ENCODE measurements around the gene LRRC32. TPM values are rescaled to one million over a fixed set of nuclear protein-coding genes. Genes with fewer than 3 reads are reported as not detected.

LRRC32 gene
- total RNA-seq, 2 experiments from 2014 or later = 11.2 to 12.3 TPM

GRCh38 chr11:76658231-76658630 is 12.3 kb downstream of the LRRC32 start:
- Mint-ChIP-seq H3K4me1 (ENCODE audit: low read depth) (no peaks in the 10 kb centered on the region), H3K36me3 (no peaks in the 10 kb centered on the region), H3K27ac (no peak overlapping the region), H3K27me3 (peaks cover 2% of the 10 kb centered on the region), H3K4me3 (no peak overlapping the region), H3K9me3 (no peaks in the 10 kb centered on the region)
- DNase-seq = no peak
- ChIA-PET POLR2A (no interaction called here), CTCF (interaction anchor here (0.9 kb wide), 1 partner anchor 46 kb away, joined by 3 read pairs; no protein-coding TSS in a partner anchor)
- intact Hi-C loops (cut with micrococcal nuclease) = no loop called here

GRCh38 chr11:76657187-76658170 is 13.1 kb downstream of the LRRC32 start:
- Mint-ChIP-seq H3K27ac (no peak overlapping the region), H3K9me3 (no peaks in the 10 kb centered on the region), H3K4me3 (no peak overlapping the region), H3K36me3 (no peaks in the 10 kb centered on the region), H3K4me1 (ENCODE audit: low read depth) (no peaks in the 10 kb centered on the region), H3K27me3 (peaks cover 2% of the 10 kb centered on the region)
- CTCF ChIA-PET = no interaction called here
- DNase-seq = peak; percentile 6
- intact Hi-C loops (cut with micrococcal nuclease) = no loop called here
- POLR2A ChIA-PET = no interaction called here

GRCh38 chr11:76656571-76657081 is 13.9 kb downstream of the LRRC32 start:
- ChIA-PET POLR2A (no interaction called here), CTCF (no interaction called here)
- Mint-ChIP-seq H3K4me1 (ENCODE audit: low read depth) (no peaks in the 10 kb centered on the region), H3K27me3 (peaks cover 2% of the 10 kb centered on the region), H3K27ac (no peak overlapping the region), H3K9me3 (no peaks in the 10 kb centered on the region), H3K36me3 (no peaks in the 10 kb centered on the region), H3K4me3 (no peak overlapping the region)
- intact Hi-C loops (cut with micrococcal nuclease) = no loop called here
- DNase-seq = peak; percentile 4

- Mint-ChIP-seq H3K4me1 (ENCODE audit: low read depth) (no peaks in the 10 kb centered on the region), H3K9me3 (no peaks in the 10 kb centered on the region), H3K27ac (no peak overlapping the region), H3K4me3 (no peak overlapping the region), H3K36me3 (no peaks in the 10 kb centered on the region), H3K27me3 (peaks cover 2% of the 10 kb centered on the region)
- ChIA-PET POLR2A (no interaction called here), CTCF (no interaction called here)
- DNase-seq = peak; percentile 5
- intact Hi-C loops (cut with micrococcal nuclease) = no loop called here
Observed at GRCh38 chr11:76656050-76656531, 14.5 kb downstream of the LRRC32 start.

GRCh38 chr11:76655501-76656049 is 15.0 kb downstream of the LRRC32 start:
- CTCF ChIA-PET = interaction anchor here (0.7 kb wide), 1 partner anchor 35 kb away, joined by 3 read pairs; no protein-coding TSS in a partner anchor
- intact Hi-C loops (cut with micrococcal nuclease) = no loop called here
- H3K9me3 Mint-ChIP-seq = no peaks in the 10 kb centered on the region
- no peak overlapping the region for H3K27ac Mint-ChIP-seq
- no peak overlapping the region for H3K4me3 Mint-ChIP-seq
- peak; percentile 6 for DNase-seq
- POLR2A ChIA-PET = no interaction called here
- H3K36me3 Mint-ChIP-seq = no peaks in the 10 kb centered on the region
- H3K27me3 Mint-ChIP-seq = peaks cover 4% of the 10 kb centered on the region
- no peaks in the 10 kb centered on the region for H3K4me1 Mint-ChIP-seq (ENCODE audit: low read depth)

- CTCF ChIA-PET = interaction anchor here (0.7 kb wide), 2 partner anchors 34 to 130 kb away, joined by 3 to 4 read pairs; no protein-coding TSS in a partner anchor
Observed at GRCh38 chr11:76654980-76655379, 15.6 kb downstream of the LRRC32 start.

GRCh38 chr11:76654298-76654851 is 16.2 kb downstream of the LRRC32 start:
- peaks cover 8% of the 10 kb centered on the region for H3K27me3 Mint-ChIP-seq
- no peak for DNase-seq
- no peaks in the 10 kb centered on the region for H3K4me1 Mint-ChIP-seq (ENCODE audit: low read depth)
- H3K9me3 Mint-ChIP-seq = no peaks in the 10 kb centered on the region
- ChIA-PET POLR2A (no interaction called here), CTCF (interaction anchor here (0.7 kb wide), 1 partner anchor 130 kb away, joined by 4 read pairs; no protein-coding TSS in a partner anchor)
- intact Hi-C loops (cut with micrococcal nuclease) = no loop called here
- no peaks in the 10 kb centered on the region for H3K36me3 Mint-ChIP-seq
- no peak overlapping the region for H3K27ac Mint-ChIP-seq
- H3K4me3 Mint-ChIP-seq = no peak overlapping the region

More at GRCh38 chr11:76654980-76655379, 15.6 kb downstream of the LRRC32 start:
- POLR2A ChIA-PET = no interaction called here
- intact Hi-C loops (cut with micrococcal nuclease) = no loop called here
- Mint-ChIP-seq H3K27me3 (peaks cover 6% of the 10 kb centered on the region), H3K27ac (no peak overlapping the region), H3K36me3 (no peaks in the 10 kb centered on the region), H3K4me1 (ENCODE audit: low read depth) (no peaks in the 10 kb centered on the region), H3K9me3 (no peaks in the 10 kb centered on the region), H3K4me3 (no peak overlapping the region)
- no peak for DNase-seq

GRCh38 chr11:76653674-76654284 is 16.8 kb downstream of the LRRC32 start:
- no peaks in the 10 kb centered on the region for H3K36me3 Mint-ChIP-seq
- CTCF ChIA-PET = no interaction called here

GRCh38 chr11:76653012-76653673 is 17.4 kb downstream of the LRRC32 start:
- Mint-ChIP-seq H3K36me3 (no peaks in the 10 kb centered on the region), H3K27me3 (peaks cover 10% of the 10 kb centered on the region), H3K9me3 (no peaks in the 10 kb centered on the region), H3K27ac (no peak overlapping the region), H3K4me1 (ENCODE audit: low read depth) (no peaks in the 10 kb centered on the region), H3K4me3 (no peak overlapping the region)
- DNase-seq = peak; percentile 6
- ChIA-PET POLR2A (no interaction called here), CTCF (interaction anchor here (1.0 kb wide), 1 partner anchor 55 kb away, joined by 3 read pairs; no protein-coding TSS in a partner anchor)
- intact Hi-C loops (cut with micrococcal nuclease) = no loop called here

More at GRCh38 chr11:76653674-76654284, 16.8 kb downstream of the LRRC32 start:
- no peaks in the 10 kb centered on the region for H3K4me1 Mint-ChIP-seq (ENCODE audit: low read depth)
- intact Hi-C loops (cut with micrococcal nuclease) = no loop called here
- peaks cover 10% of the 10 kb centered on the region for H3K27me3 Mint-ChIP-seq
- H3K4me3 Mint-ChIP-seq = no peak overlapping the region
- H3K27ac Mint-ChIP-seq = no peak overlapping the region
- no peaks in the 10 kb centered on the region for H3K9me3 Mint-ChIP-seq
- POLR2A ChIA-PET = no interaction called here
- peak; percentile 2 for DNase-seq

- H3K36me3 Mint-ChIP-seq = no peaks in the 10 kb centered on the region
- ChIA-PET CTCF (no interaction called here), POLR2A (no interaction called here)
- H3K4me1 Mint-ChIP-seq (ENCODE audit: low read depth) = no peaks in the 10 kb centered on the region
- peaks cover 18% of the 10 kb centered on the region for H3K27me3 Mint-ChIP-seq
- no peak overlapping the region for H3K4me3 Mint-ChIP-seq
- no peak for DNase-seq
- no peak overlapping the region for H3K27ac Mint-ChIP-seq
- intact Hi-C loops (cut with micrococcal nuclease) = no loop called here
- peaks cover 12% of the 10 kb centered on the region for H3K9me3 Mint-ChIP-seq
Observed at GRCh38 chr11:76649851-76650372, 20.6 kb downstream of the LRRC32 start.

GRCh38 chr11:76649011-76649410 is 21.5 kb downstream of the LRRC32 start:
- peaks cover 12% of the 10 kb centered on the region for H3K9me3 Mint-ChIP-seq
- no peaks in the 10 kb centered on the region for H3K36me3 Mint-ChIP-seq
- H3K27me3 Mint-ChIP-seq = peaks cover 25% of the 10 kb centered on the region
- POLR2A ChIA-PET = no interaction called here
- no peak for DNase-seq
- no peak overlapping the region for H3K4me3 Mint-ChIP-seq
- no peaks in the 10 kb centered on the region for H3K4me1 Mint-ChIP-seq (ENCODE audit: low read depth)
- intact Hi-C loops (cut with micrococcal nuclease) = no loop called here
- CTCF ChIA-PET = no interaction called here
- no peak overlapping the region for H3K27ac Mint-ChIP-seq

All from activated CD4-positive, alpha-beta memory T cell treated with anti-CD3 and anti-CD28 coated beads for 36 hours (primary cell).